ENCODE data around the gene SUMO3.

DNA sequence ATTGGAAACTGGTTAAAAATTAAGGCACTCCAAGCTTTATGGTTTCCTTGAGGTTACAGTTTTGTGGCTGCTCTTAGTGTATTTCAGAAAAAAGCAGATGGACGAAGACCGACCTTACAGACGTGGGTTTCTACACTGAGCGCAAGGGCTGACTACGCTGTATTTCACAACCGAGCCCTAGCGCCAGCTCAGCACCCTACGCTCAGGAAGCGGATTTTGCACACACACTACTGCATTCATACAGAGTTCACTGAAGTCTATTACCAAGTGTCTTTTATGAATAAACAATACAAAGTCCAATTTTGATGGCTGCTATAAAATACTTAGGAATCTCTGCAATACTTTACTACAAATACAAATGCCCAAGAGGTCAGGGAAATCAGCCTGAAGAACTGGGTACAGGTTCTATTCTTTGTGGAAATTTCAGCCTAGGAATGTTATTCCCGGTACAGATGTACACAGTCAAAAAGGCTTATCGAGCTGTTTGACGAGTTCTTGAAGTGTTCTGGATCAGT is 31.8 kb upstream of the SUMO3 start:
- TF ChIP-seq POLR2AphosphoS5 (IDR thresholded peaks at IDR 0.05), result no peak
- no peak for TF ChIP-seq CTCF (IDR thresholded peaks at IDR 0.05)

Data from suprapubic skin (tissue), 3 donors.